KMS-11 (cell line): Measurements from ENCODE around the gene TNFSF8.

ENCODE experiments used
- H2AFZ ChIP-seq: fragments of 200-600 bp; sonication (generic); 2 replicates; pipeline ENCODE4 v1.6.1; 2016; ENCODE audit warnings: antibody characterized with exemption, mixed run types, low read depth
- H3K27ac ChIP-seq: fragments of 200-600 bp; sonication (generic); 2 replicates; pipeline ENCODE4 v1.6.1; 2016; ENCODE audit warnings: mild to moderate bottlenecking, mixed run types
- H3K27me3 ChIP-seq: fragments of 200-600 bp; sonication (generic); 2 replicates; pipeline ENCODE4 v1.6.1; 2017; ENCODE audit warnings: mild to moderate bottlenecking, low read depth, mixed run types, moderate library complexity; ENCODE audit not compliant: insufficient read depth
- H3K36me3 ChIP-seq: fragments of 200-600 bp; sonication (generic); 2 replicates; pipeline ENCODE4 v1.6.1; 2017; ENCODE audit warnings: mild to moderate bottlenecking, mixed run types; ENCODE audit not compliant: insufficient read depth
- H3K4me1 ChIP-seq: fragments of 200-600 bp; sonication (generic); 2 replicates; pipeline ENCODE4 v1.6.1; 2016; ENCODE audit warnings: mild to moderate bottlenecking, low read depth, mixed run types; ENCODE audit not compliant: poor library complexity, severe bottlenecking
- H3K4me2 ChIP-seq: fragments of 200-600 bp; sonication (generic); 2 replicates; pipeline ENCODE4 v1.7.0; 2016; ENCODE audit warnings: mild to moderate bottlenecking, mixed run types
- H3K4me3 ChIP-seq: fragments of 200-600 bp; sonication (generic); IDR thresholded peaks from 2 replicates; pipeline ENCODE4 v1.6.1; 2017; ENCODE audit warnings: low read depth, low read length, mixed read lengths; ENCODE audit not compliant: insufficient read depth
- H3K79me2 ChIP-seq: fragments of 200-600 bp; sonication (generic); 2 replicates; pipeline ENCODE4 v1.6.1; 2016; ENCODE audit warnings: low read depth, mixed run types; ENCODE audit not compliant: insufficient read depth
- H3K9ac ChIP-seq: fragments of 200-600 bp; sonication (generic); 2 replicates; pipeline ENCODE4 v1.6.1; 2016; ENCODE audit warnings: mild to moderate bottlenecking, mixed run types
- H4K20me1 ChIP-seq: fragments of 200-600 bp; sonication (generic); 2 replicates; pipeline ENCODE4 v1.6.1; 2016; ENCODE audit warnings: mild to moderate bottlenecking, mixed run types; ENCODE audit not compliant: insufficient read depth
- CTCF ChIP-seq: fragments of 200-600 bp; sonication (generic); conservative IDR thresholded peaks from 2 replicates; pipeline ENCODE4 v1.6.1; 2017; ENCODE audit warnings: low read depth, mild to moderate bottlenecking, antibody characterized with exemption, low read length, moderate library complexity, mixed read lengths

Gene TNFSF8

DNA sequence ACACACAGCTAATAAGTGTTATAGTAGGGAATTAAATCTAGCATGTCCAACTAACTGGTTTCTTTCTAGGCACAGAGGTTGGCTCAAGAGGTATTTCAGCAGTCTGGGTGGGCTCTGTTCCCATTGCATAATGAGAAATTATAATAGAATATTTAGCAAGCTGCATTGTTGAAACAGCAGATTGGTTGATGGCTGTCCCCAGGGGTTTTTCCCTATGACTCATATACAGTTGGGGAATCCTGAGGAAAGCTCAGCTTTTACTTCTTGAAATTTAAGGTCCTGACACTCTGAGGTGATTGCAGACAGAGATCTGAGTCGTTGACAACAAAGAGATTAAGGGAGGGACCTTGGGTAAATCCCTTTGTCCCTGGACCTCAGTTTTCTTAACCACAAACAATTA is 38.3 kb upstream of the TNFSF8 start:
- Histone ChIP-seq H3K4me2 (no peak overlapping the region), H3K27ac (no peak overlapping the region)
- TF ChIP-seq CTCF: no peak

GRCh38 chr9:114965564-114965963 is 35.2 kb upstream of the TNFSF8 start:
- Histone ChIP-seq H3K9ac (no peak overlapping the region), H3K27me3 (no peaks in the 10 kb centered on the region), H3K4me3 (no peak overlapping the region), H3K4me2 (no peak overlapping the region), H3K36me3 (no peaks in the 10 kb centered on the region), H4K20me1 (no peaks in the 10 kb centered on the region), H3K27ac (no peak overlapping the region), H2AFZ (no peak overlapping the region), H3K4me1 (peaks cover 10% of the 10 kb centered on the region), H3K79me2 (no peaks in the 10 kb centered on the region)
- TF ChIP-seq CTCF: no peak

More for the DNA sequence above, 38.3 kb upstream of the TNFSF8 start:
- Histone ChIP-seq H2AFZ (no peak overlapping the region), H3K4me3 (no peak overlapping the region), H3K79me2 (no peaks in the 10 kb centered on the region), H3K9ac (no peak overlapping the region), H3K36me3 (no peaks in the 10 kb centered on the region), H3K27me3 (no peaks in the 10 kb centered on the region), H3K4me1 (peaks cover 10% of the 10 kb centered on the region), H4K20me1 (no peaks in the 10 kb centered on the region)

GRCh38 chr9:114962809-114963208 is 32.4 kb upstream of the TNFSF8 start:
- Histone ChIP-seq H2AFZ (no peak overlapping the region), H3K27me3 (no peaks in the 10 kb centered on the region), H3K79me2 (no peaks in the 10 kb centered on the region), H3K4me3 (no peak overlapping the region), H3K9ac (no peak overlapping the region), H4K20me1 (no peaks in the 10 kb centered on the region), H3K27ac (no peak overlapping the region), H3K36me3 (no peaks in the 10 kb centered on the region), H3K4me1 (no peaks in the 10 kb centered on the region), H3K4me2 (no peak overlapping the region)
- TF ChIP-seq CTCF: no peak

DNA sequence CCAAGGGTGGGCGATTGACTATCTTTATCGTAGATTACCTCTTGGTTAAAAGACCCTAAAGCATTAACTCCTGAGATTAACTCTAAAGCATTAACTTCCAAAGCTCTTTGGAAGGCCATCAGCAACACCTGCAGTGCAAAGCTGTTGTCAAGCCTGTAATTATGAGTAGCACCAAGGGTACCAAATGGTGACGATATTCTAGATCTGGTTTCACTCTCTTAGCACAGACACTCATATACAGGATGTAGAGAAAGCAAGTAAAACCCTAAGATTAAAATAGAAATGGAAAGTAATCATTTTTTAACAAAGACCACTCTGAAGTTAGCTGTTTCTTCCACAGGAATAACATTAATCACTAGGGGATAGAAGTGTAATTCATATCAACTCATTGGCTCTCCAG is 29.9 kb upstream of the TNFSF8 start:
- Histone ChIP-seq H3K4me3 (no peak overlapping the region), H3K79me2 (no peaks in the 10 kb centered on the region), H3K4me1 (no peaks in the 10 kb centered on the region), H3K9ac (no peak overlapping the region), H3K27me3 (no peaks in the 10 kb centered on the region), H3K27ac (no peak overlapping the region), H3K4me2 (no peak overlapping the region), H2AFZ (no peak overlapping the region), H4K20me1 (no peaks in the 10 kb centered on the region), H3K36me3 (no peaks in the 10 kb centered on the region)
- TF ChIP-seq CTCF: no peak
